Measurements from ENCODE around the gene CRIP2. TPM values are rescaled to one million over a fixed set of nuclear protein-coding genes. Genes with fewer than 3 reads are reported as not detected.

Gene CRIP2
- total RNA-seq, 1 experiment from 2014 or later, result 192 TPM

DNA sequence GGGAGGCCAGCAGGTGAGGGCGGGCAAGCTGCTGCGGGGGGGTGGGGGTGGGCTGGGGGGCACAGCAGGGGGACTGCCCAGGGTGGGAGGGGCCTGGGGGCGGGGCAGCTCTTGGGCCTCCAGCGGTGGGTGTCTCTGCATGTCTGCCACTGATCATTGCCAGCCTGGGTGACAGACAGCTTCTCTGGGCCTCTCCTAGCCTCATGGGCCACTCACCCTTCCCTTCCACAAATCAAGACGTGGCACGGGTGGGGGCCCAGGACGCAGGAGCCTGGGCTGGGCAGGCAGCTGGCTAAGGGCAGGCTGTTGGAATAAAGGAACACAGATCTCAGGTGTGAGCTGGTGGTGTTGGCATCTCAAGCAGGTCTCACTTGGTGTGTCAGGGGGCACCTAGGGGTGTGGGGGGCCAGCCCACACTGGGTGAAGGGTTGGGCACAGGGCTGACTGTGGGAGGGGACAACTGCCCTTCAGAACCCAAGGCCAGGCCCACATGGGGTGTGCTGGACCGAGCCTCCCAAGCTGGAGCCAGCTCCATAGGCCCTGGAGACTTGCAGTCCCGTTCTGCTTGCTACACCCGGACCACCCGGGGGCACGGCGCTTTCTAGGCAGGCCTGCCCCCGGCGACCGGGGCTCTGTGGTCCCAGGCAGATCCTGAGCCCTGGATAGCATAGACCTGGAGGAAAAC is 19.4 kb downstream of the CRIP2 start:
- ChIA-PET CTCF (no interaction called here), POLR2A (ENCODE audit: low non-redundant PET) (no interaction called here)
- no peak for DNase-seq (ENCODE audit: low spot score)
- TF ChIP-seq, protein P1, sequence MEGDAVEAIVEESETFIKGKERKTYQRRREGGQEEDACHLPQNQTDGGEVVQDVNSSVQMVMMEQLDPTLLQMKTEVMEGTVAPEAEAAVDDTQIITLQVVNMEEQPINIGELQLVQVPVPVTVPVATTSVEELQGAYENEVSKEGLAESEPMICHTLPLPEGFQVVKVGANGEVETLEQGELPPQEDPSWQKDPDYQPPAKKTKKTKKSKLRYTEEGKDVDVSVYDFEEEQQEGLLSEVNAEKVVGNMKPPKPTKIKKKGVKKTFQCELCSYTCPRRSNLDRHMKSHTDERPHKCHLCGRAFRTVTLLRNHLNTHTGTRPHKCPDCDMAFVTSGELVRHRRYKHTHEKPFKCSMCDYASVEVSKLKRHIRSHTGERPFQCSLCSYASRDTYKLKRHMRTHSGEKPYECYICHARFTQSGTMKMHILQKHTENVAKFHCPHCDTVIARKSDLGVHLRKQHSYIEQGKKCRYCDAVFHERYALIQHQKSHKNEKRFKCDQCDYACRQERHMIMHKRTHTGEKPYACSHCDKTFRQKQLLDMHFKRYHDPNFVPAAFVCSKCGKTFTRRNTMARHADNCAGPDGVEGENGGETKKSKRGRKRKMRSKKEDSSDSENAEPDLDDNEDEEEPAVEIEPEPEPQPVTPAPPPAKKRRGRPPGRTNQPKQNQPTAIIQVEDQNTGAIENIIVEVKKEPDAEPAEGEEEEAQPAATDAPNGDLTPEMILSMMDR (conservative IDR thresholded peaks at IDR 0.05; ENCODE audit: low read depth, low read length), result no peak
- TF ChIP-seq EZH2 (IDR thresholded peaks at IDR 0.05; ENCODE audit: borderline replicate concordance, low read depth, low read length, poor library complexity, severe bottlenecking), result no peak
- Histone ChIP-seq H3K9me3 (ENCODE audit: low read depth, low read length, poor library complexity, severe bottlenecking) (no peaks in the 10 kb centered on the region), H3K4me3 (ENCODE audit: low read depth, low read length, poor library complexity, severe bottlenecking) (no peak overlapping the region), H3K4me1 (ENCODE audit: insufficient read depth, low read length, poor library complexity, severe bottlenecking) (peaks cover 9% of the 10 kb centered on the region), H3K36me3 (ENCODE audit: insufficient read depth, low read length, poor library complexity, severe bottlenecking) (no peaks in the 10 kb centered on the region), H3K27me3 (replicated peaks; ENCODE audit: insufficient read depth, low read depth, low read length, poor library complexity) (no peaks in the 10 kb centered on the region), H3K27ac (ENCODE audit: low read depth, low read length, poor library complexity, severe bottlenecking) (no peak overlapping the region)
- intact Hi-C loops (cut with micrococcal nuclease; ENCODE audit: unreplicated experiment), result no loop called here
- no TSS peak for BruUV-seq (replicated peaks)

DNA sequence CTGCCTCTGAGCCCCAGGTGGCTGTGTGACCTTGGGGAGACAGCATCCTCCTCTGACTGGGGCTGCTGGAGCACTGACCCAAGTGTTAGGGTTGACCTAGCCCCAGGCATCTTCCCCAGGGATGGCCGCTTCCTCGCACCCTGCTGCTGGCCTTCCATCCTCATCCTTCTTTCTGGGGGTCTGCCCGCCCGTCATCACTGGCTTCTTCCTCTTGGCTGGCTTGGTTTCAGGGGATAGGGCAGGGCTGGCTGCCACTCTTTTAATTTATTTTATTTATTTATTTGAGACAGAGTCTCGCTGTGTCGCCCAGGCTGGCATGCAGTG is 19.9 kb downstream of the CRIP2 start:
- CTCF ChIA-PET, result no interaction called here
- BruUV-seq (replicated peaks), result no TSS peak
- TF ChIP-seq, protein P1 (conservative IDR thresholded peaks at IDR 0.05; ENCODE audit: low read depth, low read length), result no peak
- no peak for TF ChIP-seq EZH2 (IDR thresholded peaks at IDR 0.05; ENCODE audit: borderline replicate concordance, low read depth, low read length, poor library complexity, severe bottlenecking)
- no peaks in the 10 kb centered on the region for H3K27me3 ChIP-seq (replicated peaks; ENCODE audit: insufficient read depth, low read depth, low read length, poor library complexity)
- H3K9me3 ChIP-seq (ENCODE audit: low read depth, low read length, poor library complexity, severe bottlenecking), result no peaks in the 10 kb centered on the region
- no peak overlapping the region for H3K27ac ChIP-seq (ENCODE audit: low read depth, low read length, poor library complexity, severe bottlenecking)
- POLR2A ChIA-PET (ENCODE audit: low non-redundant PET), result no interaction called here
- intact Hi-C loops (cut with micrococcal nuclease; ENCODE audit: unreplicated experiment), result no loop called here
- H3K4me1 ChIP-seq (ENCODE audit: insufficient read depth, low read length, poor library complexity, severe bottlenecking), result peaks cover 4% of the 10 kb centered on the region
- no peaks in the 10 kb centered on the region for H3K36me3 ChIP-seq (ENCODE audit: insufficient read depth, low read length, poor library complexity, severe bottlenecking)
- H3K4me3 ChIP-seq (ENCODE audit: low read depth, low read length, poor library complexity, severe bottlenecking), result no peak overlapping the region
- DNase-seq (ENCODE audit: low spot score), result no peak

DNA sequence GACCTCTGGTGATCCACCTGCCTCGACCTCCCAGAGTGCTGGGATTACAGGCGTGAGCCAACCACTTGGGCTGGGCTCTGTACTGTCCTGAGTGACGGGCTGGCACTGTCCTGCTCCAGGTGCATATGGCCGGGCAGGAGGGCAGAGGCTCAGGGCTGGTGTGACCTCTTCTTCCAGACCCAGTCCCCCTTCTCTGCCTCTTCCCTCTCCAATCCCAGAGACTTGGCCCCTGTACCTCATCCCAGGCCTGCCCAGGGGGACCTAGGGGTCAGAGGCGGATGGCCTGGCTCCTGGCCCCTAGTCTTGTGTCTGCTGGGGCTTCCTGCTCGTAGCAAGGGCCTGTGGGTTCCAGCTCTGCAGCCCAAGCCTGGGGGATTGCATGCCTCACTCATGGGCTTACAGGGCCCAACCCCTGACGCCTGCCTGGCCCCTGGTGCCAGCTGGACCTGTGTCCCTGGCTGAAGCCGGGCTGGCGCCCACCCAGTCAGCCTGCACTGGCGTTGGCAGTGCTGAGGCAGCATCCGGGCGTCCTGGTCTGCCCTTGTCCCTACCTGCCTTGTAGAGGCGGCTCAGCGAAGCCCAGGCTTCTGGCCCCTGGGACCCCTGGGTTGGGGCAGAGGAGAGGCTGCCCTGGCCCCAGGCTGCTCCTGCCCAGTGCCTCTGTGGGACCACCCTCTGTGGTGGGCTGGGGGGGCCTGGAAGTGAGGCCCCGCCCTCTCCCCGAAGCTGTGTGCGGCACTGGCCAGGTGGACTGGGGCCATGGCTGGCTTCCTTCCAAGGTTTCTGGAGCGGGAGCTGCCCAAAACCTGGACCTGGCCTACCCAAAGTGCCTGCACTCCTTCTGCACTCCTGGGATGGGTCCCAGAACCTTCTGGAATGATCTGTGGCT is 20.7 kb downstream of the CRIP2 start:
- no peak for DNase-seq (ENCODE audit: low spot score)
- intact Hi-C loops (cut with micrococcal nuclease; ENCODE audit: unreplicated experiment), result no loop called here
- CTCF ChIA-PET, result no interaction called here

More for the DNA sequence above, 20.7 kb downstream of the CRIP2 start:
- no peaks in the 10 kb centered on the region for H3K27me3 ChIP-seq (replicated peaks; ENCODE audit: insufficient read depth, low read depth, low read length, poor library complexity)
- H3K4me3 ChIP-seq (ENCODE audit: low read depth, low read length, poor library complexity, severe bottlenecking), result no peak overlapping the region
- no TSS peak for BruUV-seq (replicated peaks)
- TF ChIP-seq EZH2 (IDR thresholded peaks at IDR 0.05; ENCODE audit: borderline replicate concordance, low read depth, low read length, poor library complexity, severe bottlenecking), result no peak
- TF ChIP-seq, protein P1 (conservative IDR thresholded peaks at IDR 0.05; ENCODE audit: low read depth, low read length), result no peak
- POLR2A ChIA-PET (ENCODE audit: low non-redundant PET), result no interaction called here
- H3K27ac ChIP-seq (ENCODE audit: low read depth, low read length, poor library complexity, severe bottlenecking), result no peak overlapping the region
- peaks cover 4% of the 10 kb centered on the region for H3K4me1 ChIP-seq (ENCODE audit: insufficient read depth, low read length, poor library complexity, severe bottlenecking)
- H3K36me3 ChIP-seq (ENCODE audit: insufficient read depth, low read length, poor library complexity, severe bottlenecking), result no peaks in the 10 kb centered on the region
- no peaks in the 10 kb centered on the region for H3K9me3 ChIP-seq (ENCODE audit: low read depth, low read length, poor library complexity, severe bottlenecking)

Measured in A673 (cell line).